Prostate gland (tissue), 2 donors: ENCODE data around the gene SLCO1B3.

Experiments used
- POLR2A ChIP-seq: fragments of 450-650 bp; IDR thresholded peaks from one replicate; pipeline ENCODE4 v1.6.1; 2016; ENCODE audit warnings: antibody characterized with exemption, mild to moderate bottlenecking
- TF ChIP-seq, protein P1 (sequence below), 4 experiments: fragments of 200-600 bp in 2 of 4; fragments of 450-650 bp in 2 of 4; sonication (generic) in 2 of 4; IDR thresholded peaks; 1 replicate in 3 of 4; 2 replicates in 1 of 4; pipeline ENCODE4 v1.5.1; 2016 to 2019; ENCODE audit warnings: antibody characterized with exemption in 4 of 4, mild to moderate bottlenecking in 2 of 4, moderate library complexity in 2 of 4

DNA sequence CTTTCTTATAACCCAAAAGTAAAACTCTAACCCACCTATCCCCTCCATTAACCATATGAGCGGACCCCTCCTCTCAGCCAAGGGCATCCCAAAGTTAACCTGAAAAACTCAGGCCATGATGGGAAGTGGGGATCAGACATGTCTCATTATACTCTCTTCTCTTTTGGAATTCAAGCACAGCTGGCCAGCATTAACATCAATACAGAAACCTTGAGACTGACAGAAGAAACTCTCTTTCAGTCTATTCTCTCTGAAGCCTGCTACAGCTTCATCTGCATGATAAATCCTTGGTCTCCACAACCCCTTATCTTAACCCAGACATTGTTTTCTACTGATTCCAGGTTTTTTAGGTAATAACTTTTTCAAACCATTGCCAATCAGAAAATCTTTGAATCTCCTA, 17.5 kb upstream of the SLCO1B3 start:
- TF ChIP-seq, protein P1, sequence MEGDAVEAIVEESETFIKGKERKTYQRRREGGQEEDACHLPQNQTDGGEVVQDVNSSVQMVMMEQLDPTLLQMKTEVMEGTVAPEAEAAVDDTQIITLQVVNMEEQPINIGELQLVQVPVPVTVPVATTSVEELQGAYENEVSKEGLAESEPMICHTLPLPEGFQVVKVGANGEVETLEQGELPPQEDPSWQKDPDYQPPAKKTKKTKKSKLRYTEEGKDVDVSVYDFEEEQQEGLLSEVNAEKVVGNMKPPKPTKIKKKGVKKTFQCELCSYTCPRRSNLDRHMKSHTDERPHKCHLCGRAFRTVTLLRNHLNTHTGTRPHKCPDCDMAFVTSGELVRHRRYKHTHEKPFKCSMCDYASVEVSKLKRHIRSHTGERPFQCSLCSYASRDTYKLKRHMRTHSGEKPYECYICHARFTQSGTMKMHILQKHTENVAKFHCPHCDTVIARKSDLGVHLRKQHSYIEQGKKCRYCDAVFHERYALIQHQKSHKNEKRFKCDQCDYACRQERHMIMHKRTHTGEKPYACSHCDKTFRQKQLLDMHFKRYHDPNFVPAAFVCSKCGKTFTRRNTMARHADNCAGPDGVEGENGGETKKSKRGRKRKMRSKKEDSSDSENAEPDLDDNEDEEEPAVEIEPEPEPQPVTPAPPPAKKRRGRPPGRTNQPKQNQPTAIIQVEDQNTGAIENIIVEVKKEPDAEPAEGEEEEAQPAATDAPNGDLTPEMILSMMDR (IDR thresholded peaks at IDR 0.05), result no peak
- TF ChIP-seq POLR2A, result no peak
